Keratinocyte (primary cell): ENCODE data around the gene EYS. TPM values are rescaled to one million over a fixed set of nuclear protein-coding genes. Genes with fewer than 3 reads are reported as not detected.

Experiments
- DNase-seq: peaks from one replicate; pipeline ENCODE4 v3.0.0-alpha.2; 2011; ENCODE audit warnings: low read depth, missing footprints, low spot score
- FAIRE-seq: peaks from 2 replicates; lab custom pipeline; 2011; peaks lifted over from hg19 to GRCh38; lab: Jason Lieb, UNC
- H2AFZ ChIP-seq: 2 replicates; pipeline ENCODE4 v1.6.0; 2012; ENCODE audit warnings: low read length, control low read depth, inconsistent platforms; ENCODE audit not compliant: control insufficient read depth
- H3K27ac ChIP-seq: 2 replicates; pipeline ENCODE4 v1.5.1; 2011; ENCODE audit warnings: low read length; ENCODE audit not compliant: control insufficient read depth, insufficient read depth
- H3K27me3 ChIP-seq: 3 replicates; pipeline ENCODE4 v1.6.0; 2011; ENCODE audit warnings: low read length; ENCODE audit not compliant: control insufficient read depth, insufficient read depth; ENCODE audit errors: extremely low read depth
- H3K36me3 ChIP-seq, 2 experiments: 2 replicates in 1 of 2; 3 replicates in 1 of 2; pipeline ENCODE4 v1.5.1; 2011; ENCODE audit warnings: low read length in 2 of 2, mild to moderate bottlenecking in 1 of 2; ENCODE audit not compliant: control insufficient read depth in 2 of 2, insufficient read depth in 2 of 2; ENCODE audit errors: extremely low read depth in 1 of 2
- H3K4me1 ChIP-seq: 3 replicates; pipeline ENCODE4 v1.5.1; 2011; ENCODE audit warnings: low read length; ENCODE audit not compliant: control insufficient read depth, insufficient read depth; ENCODE audit errors: extremely low read depth
- H3K4me2 ChIP-seq: 3 replicates; pipeline ENCODE4 v1.6.0; 2011; ENCODE audit warnings: low read depth, low read length; ENCODE audit not compliant: control insufficient read depth, insufficient read depth; ENCODE audit errors: extremely low read depth
- H3K4me3 ChIP-seq, 3 experiments: fragments of 200-600 bp in 1 of 3; sonication (generic) in 1 of 3; 2 replicates in 2 of 3; 3 replicates in 1 of 3; pipeline ENCODE4 v1.5.1; 2011 to 2016; ENCODE audit warnings: low read length in 3 of 3, mild to moderate bottlenecking in 3 of 3, control low read depth in 2 of 3, inconsistent platforms in 1 of 3, low read depth in 1 of 3, mixed read lengths in 1 of 3, mixed run types in 1 of 3, moderate library complexity in 1 of 3; ENCODE audit not compliant: control insufficient read depth in 2 of 3, insufficient read depth in 2 of 3; ENCODE audit errors: extremely low read depth in 1 of 3
- H3K79me2 ChIP-seq: 2 replicates; pipeline ENCODE4 v1.6.0; 2012; ENCODE audit warnings: low read length; ENCODE audit not compliant: control insufficient read depth, insufficient read depth
- H3K9ac ChIP-seq: 3 replicates; pipeline ENCODE4 v1.6.0; 2011; ENCODE audit warnings: low read length; ENCODE audit not compliant: control insufficient read depth, insufficient read depth; ENCODE audit errors: extremely low read depth
- H3K9me1 ChIP-seq: 3 replicates; pipeline ENCODE4 v1.6.0; 2011; ENCODE audit warnings: low read length; ENCODE audit not compliant: control insufficient read depth, insufficient read depth; ENCODE audit errors: extremely low read depth
- H3K9me3 ChIP-seq: 2 replicates; pipeline ENCODE4 v1.5.1; 2012; ENCODE audit warnings: low read depth, low read length; ENCODE audit not compliant: control insufficient read depth
- H4K20me1 ChIP-seq: 3 replicates; pipeline ENCODE4 v1.6.0; 2011; ENCODE audit warnings: low read length; ENCODE audit not compliant: control insufficient read depth, insufficient read depth; ENCODE audit errors: extremely low read depth
- EZH2 ChIP-seq: IDR thresholded peaks from one replicate; pipeline ENCODE4 v1.6.1; 2012; ENCODE audit warnings: inconsistent platforms, mild to moderate bottlenecking, low read length, moderate library complexity
- dilution Hi-C: fragments of 300-500 bp; cut with MboI; formaldehyde crosslinking; loops from one replicate; pipeline ENCODE4 v1.7.0; 2020; ENCODE audit warnings: low sequenced_read_pairs; ENCODE audit not compliant: extremely low pct_ligation_motif_present
- polyA plus RNA-seq, 5 experiments: library from polyadenylated mRNA; depleted of rRNA in 3 of 5; stranded (reverse) in 3 of 5; stranded (forward) in 1 of 5; unstranded in 1 of 5; fragments of >200 nt; gene quantifications; 1 replicate in 1 of 5; 2 replicates in 3 of 5; 3 replicates in 1 of 5; pipeline versions ENCODE4 v1.2.1 to v1.2.3, GENCODE V29; 2011 to 2012; ENCODE audit warnings: missing spikeins in 2 of 5, low read depth in 1 of 5, low replicate concordance in 1 of 5
- TF ChIP-seq, protein P1 (sequence below), 3 experiments: IDR thresholded peaks in 1 of 3; conservative IDR thresholded peaks in 1 of 3; optimal IDR thresholded peaks in 1 of 3; 2 replicates in 2 of 3; 3 replicates in 1 of 3; pipeline versions ENCODE3 to v1.5.1; 2011; ENCODE audit warnings: low read length in 3 of 3, mild to moderate bottlenecking in 3 of 3, moderate library complexity in 2 of 3, control low read depth in 1 of 3, inconsistent platforms in 1 of 3; ENCODE audit not compliant: insufficient read depth in 2 of 3; ENCODE audit errors: extremely low read depth in 1 of 3

Gene EYS
- polyA plus RNA-seq, 1 donor (not counting 4 experiments of a cell fraction or from before 2014, with no cell fraction given), result 0.34 TPM

DNA sequence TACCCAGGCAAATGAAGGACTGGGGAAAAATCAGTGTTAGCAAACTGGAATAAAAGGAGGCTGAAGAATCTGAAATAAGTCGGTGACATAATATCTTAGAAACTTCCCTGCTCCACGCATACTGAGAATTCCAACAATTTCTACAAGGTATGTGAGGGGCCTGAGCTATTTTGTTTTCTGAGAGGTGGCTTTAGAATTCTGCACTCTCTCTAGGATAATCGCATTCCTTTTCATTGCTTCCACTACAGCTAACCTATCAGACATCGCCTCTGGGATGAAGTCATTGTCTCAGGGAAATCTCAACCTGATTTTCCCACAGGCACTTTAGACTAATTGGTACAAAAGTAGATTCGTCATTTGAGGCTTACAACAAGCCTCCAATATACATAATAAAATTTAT is 1330.6 kb downstream of the EYS start:
- dilution Hi-C loops, result no loop called here
- H3K79me2 ChIP-seq, result no peaks in the 10 kb centered on the region
- no peak overlapping the region for H3K4me3 ChIP-seq
- no peak overlapping the region for H2AFZ ChIP-seq
- no peak for FAIRE-seq
- H3K9me3 ChIP-seq, result no peaks in the 10 kb centered on the region
- H3K36me3 ChIP-seq, result no peaks in the 10 kb centered on the region
- H3K9ac ChIP-seq, result no peak overlapping the region
- H4K20me1 ChIP-seq, result no peaks in the 10 kb centered on the region
- no peaks in the 10 kb centered on the region for H3K27me3 ChIP-seq
- H3K9me1 ChIP-seq, result no peaks in the 10 kb centered on the region
- no peaks in the 10 kb centered on the region for H3K4me1 ChIP-seq
- H3K4me2 ChIP-seq, result no peak overlapping the region
- TF ChIP-seq, protein P1, sequence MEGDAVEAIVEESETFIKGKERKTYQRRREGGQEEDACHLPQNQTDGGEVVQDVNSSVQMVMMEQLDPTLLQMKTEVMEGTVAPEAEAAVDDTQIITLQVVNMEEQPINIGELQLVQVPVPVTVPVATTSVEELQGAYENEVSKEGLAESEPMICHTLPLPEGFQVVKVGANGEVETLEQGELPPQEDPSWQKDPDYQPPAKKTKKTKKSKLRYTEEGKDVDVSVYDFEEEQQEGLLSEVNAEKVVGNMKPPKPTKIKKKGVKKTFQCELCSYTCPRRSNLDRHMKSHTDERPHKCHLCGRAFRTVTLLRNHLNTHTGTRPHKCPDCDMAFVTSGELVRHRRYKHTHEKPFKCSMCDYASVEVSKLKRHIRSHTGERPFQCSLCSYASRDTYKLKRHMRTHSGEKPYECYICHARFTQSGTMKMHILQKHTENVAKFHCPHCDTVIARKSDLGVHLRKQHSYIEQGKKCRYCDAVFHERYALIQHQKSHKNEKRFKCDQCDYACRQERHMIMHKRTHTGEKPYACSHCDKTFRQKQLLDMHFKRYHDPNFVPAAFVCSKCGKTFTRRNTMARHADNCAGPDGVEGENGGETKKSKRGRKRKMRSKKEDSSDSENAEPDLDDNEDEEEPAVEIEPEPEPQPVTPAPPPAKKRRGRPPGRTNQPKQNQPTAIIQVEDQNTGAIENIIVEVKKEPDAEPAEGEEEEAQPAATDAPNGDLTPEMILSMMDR (optimal IDR thresholded peaks at IDR 0.05 in 1 of 3, IDR thresholded peaks at IDR 0.05 in 1 of 3, conservative IDR thresholded peaks at IDR 0.05 in 1 of 3; ENCODE audit: extremely low read depth in 1 of 3, insufficient read depth in 2 of 3, low read length in 3 of 3), result no peak
- no peak for TF ChIP-seq EZH2
- no peak for DNase-seq
- H3K27ac ChIP-seq, result no peak overlapping the region

GRCh38 chr6:64357430-64357829 is 1349.6 kb downstream of the EYS start:
- no peak overlapping the region for H3K4me2 ChIP-seq
- no peak for TF ChIP-seq EZH2
- TF ChIP-seq, protein P1 (optimal IDR thresholded peaks at IDR 0.05 in 1 of 3, IDR thresholded peaks at IDR 0.05 in 1 of 3, conservative IDR thresholded peaks at IDR 0.05 in 1 of 3; ENCODE audit: extremely low read depth in 1 of 3, insufficient read depth in 2 of 3, low read length in 3 of 3), result no peak
- H2AFZ ChIP-seq, result no peak overlapping the region
- FAIRE-seq (no peak), DNase-seq (no peak)
- H3K9me3 ChIP-seq, result no peaks in the 10 kb centered on the region
- H3K27ac ChIP-seq, result no peak overlapping the region
- H3K4me1 ChIP-seq, result no peaks in the 10 kb centered on the region
- H3K79me2 ChIP-seq, result no peaks in the 10 kb centered on the region
- H4K20me1 ChIP-seq, result no peaks in the 10 kb centered on the region
- H3K36me3 ChIP-seq, result no peaks in the 10 kb centered on the region
- no peaks in the 10 kb centered on the region for H3K27me3 ChIP-seq
- no peak overlapping the region for H3K4me3 ChIP-seq
- no peak overlapping the region for H3K9ac ChIP-seq
- dilution Hi-C loops, result no loop called here
- H3K9me1 ChIP-seq, result no peaks in the 10 kb centered on the region
